NCI-H1417 treated with DMSO at 0.1 percent for 48 hours (cell line): ENCODE data around the gene PLD1.
"Not testable (repeated sequence)": the region's sequence is repeated elsewhere in the genome, so short reads cannot be mapped to it uniquely, and the experiment has no call there.

ENCODE experiments used
- DNase-seq: peaks from one replicate; lab custom pipeline; 2025; lab: John Stamatoyannopoulos, UW

Gene PLD1

DNA sequence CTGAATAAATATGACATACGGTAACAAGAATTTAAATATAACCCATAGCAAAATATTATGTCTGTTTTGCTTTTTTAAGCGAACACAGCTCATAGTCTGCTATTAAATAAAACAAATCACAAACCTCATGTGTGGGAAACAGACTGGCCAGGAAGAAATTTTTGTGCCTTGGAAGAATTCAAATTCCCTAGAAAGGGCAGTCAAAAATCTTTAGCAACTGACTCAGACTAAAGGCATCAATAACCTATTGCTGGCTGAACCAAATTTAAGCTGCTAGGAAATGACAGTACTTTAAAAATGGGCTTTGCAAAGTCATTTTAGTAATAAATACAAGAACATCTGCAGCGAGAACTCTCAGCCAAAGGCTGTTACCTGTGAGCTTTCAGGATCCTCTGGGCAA, 151.4 kb downstream of the PLD1 start:
- DNase-seq = no peak

DNA sequence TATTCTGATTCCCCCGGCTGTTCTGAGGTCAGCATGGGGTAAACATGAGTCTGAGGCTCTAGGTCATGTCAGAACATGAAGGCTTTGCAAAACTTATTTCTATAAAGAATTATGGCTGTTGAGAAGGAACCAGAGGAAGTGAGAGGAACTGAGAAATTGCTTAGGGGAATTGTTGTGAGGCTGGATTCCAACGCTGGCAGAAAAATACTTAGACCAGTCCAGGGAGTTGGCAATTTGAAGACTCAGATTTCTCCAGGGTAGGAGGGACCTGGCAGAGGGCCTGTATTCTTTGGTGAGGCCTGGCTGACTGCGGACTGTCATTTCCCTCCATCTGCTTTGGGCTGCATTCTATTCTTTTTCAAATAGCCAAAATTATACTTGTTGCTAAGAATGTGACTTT, 155.5 kb downstream of the PLD1 start:
- DNase-seq = no peak

DNA sequence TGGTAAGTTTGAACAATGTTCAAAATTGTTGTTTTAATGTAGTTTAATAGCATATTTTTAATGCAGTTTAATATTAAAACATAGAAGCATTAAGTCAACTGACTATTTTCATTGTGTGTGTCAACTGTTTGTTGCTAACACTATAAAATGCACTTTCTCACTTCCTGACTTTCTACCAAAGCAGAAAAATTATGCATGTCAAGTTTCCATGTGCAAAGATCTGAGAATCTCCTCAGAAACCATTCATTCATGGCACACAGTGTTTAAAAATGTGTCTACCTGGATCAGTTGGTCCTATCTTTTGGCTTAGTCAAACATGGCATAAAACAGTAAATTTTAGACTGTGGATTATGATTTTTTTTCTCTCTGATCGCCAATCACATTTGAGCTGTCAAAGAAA, 156.0 kb downstream of the PLD1 start:
- DNase-seq = no peak

DNA sequence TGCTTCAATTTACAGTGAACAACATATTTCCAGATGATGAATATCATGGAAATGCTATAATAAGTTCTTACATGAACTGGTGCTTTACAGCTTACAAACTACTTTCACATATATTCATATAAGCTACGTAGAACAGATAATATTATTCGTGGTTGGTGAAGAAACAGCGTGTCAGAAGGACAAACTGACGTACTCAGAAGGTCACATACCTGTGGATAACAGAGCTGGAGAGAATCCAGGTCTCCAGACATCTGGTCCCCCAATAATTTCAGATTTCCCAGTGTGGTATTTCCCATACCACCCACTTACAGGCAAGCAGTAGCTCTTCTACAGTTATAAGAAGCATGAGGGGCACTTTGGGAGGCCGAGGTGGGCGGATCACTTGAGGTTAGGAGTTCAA, 156.6 kb downstream of the PLD1 start:
- no peak for DNase-seq

DNA sequence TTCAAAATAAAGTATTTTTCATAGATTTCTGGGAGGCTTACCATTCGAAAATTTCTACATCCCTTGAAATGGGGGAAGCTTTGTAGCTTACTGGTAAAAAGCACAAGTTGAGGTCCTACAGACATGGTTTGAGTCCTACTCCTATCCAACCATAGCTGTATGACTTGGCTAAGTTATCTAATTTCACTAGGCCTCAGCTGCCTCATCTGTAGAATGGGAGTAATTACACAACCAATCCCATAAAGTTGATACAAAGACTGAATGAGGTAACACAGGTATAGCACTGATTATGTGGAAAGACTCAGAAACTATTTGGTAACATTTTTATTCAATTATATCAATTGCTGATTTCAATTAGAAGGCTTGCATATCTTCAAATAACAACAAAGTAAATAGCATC, 157.4 kb downstream of the PLD1 start:
- DNase-seq = no peak

DNA sequence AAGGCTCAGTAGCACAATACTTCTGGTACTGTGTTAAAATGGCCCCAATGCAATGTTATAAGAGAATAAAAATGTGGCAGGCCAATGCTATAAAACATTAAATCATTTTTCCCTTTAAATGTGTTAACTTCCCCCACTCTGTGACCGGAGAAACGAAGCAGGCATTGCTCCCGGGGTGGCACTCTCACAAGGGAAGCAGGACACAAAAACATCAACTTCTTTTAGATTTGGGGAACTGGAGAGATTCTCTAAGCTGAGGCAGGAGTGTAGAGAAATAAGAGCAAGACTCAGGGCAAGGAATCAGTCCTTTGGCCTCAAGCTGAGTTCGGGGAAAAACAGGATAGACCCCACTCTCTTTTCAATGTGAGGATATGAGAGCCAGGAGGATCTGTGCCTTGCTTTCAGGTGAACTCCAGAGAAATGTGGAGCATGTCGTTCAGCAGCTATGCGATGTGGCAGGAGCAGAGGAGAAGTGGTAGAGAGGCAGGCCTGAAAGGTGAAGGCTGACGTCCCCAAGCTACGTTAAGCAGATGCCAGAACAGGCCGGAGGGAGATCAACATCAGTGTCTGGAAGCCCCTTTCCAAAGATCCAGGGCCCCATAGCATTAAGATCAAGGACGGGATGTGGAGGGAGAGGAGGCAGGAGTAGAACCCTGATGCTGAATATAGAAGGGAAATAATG, 160.2 kb downstream of the PLD1 start:
- no peak for DNase-seq

DNA sequence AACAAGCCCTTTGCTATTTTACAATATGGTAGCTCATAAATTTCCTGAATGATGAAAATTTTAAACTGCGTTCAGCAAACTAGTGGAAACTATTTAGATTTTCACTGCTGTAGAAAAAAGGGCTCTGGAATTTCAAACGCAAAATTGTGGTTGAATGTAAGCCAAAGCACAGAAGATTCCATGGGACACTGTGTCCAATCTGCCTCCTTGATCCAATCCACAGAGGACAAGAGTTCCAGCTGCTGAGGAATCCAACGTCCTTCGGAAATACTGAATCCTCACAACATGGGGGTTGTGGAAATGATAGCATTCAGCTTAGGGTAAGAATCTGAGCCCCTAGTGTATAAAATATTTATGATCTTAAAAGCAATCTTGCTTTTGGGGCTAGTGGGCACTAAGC, 161.0 kb downstream of the PLD1 start:
- no peak for DNase-seq

DNA sequence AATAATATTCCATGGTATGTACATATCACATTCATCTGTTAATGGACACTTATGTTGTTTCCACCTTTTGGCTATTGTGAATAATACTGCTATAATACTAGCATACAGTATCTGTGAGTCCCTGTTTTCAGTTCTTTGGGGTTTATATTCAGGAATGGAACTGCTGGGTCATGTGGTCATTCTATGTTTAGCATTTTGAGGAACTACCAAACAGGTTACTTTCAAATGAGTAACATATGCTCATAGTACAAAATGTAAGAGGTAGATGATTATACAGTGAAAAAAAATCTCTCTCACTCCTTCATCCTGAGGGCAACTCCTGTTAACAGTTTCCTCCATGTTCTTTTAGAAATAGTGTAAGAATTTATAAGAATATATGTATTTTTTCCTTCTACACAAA, 162.2 kb downstream of the PLD1 start:
- no peak for DNase-seq

DNA sequence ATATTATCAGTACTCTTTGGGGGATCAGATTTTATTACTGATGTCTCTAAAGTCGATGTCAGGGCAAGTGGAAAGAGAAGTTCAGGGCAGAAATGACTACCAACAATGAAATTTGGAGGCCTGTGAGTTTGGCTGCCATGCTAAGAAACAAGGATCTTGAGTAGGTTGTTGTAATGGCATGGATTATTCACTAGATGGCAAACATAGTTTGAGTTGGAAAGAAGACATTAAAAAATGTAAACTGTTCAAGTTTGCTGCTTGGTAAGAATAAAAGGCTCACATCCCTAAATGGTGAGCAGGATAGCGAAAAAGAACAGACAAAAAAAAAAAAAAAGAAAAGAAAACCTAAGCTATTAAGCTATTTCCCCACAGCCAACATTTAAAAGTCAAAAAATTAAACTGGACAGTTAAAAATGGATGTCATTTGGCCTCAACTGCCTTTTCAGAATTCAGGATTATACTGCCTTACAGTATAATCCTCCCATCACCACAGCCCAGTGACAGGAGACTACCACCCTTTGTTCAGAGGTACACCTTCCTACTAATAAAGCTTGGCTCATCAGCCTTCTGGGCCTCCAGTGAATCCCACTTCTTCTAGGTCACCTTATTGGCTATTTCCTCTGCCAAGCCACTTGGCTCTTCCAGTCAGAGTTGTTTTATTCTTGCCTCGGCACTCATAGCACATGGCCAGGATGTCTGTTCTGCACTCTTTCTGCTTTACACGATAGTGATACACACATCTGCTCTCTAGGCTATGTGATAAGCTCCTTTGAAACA, 163.7 kb downstream of the PLD1 start:
- no peak for DNase-seq

DNA sequence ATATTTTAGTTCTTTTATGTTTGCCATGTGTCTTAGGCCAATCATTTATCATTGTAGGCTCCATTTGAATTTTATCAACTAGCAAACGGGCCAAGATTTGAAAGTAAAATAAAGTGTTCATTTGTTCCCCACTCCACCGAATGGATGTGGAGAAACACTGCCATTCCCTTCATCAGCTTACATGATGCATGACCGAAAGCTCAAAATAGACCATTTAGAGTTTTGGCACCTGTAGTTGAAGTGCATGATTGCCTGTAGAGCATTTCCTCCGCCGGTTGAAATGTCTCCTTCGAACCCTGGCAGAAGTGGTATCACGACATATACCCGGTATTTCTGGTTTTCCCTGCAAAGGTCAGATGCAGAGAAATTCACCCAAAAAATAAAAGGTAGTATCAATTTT, 165.6 kb downstream of the PLD1 start:
- DNase-seq = no peak

DNA sequence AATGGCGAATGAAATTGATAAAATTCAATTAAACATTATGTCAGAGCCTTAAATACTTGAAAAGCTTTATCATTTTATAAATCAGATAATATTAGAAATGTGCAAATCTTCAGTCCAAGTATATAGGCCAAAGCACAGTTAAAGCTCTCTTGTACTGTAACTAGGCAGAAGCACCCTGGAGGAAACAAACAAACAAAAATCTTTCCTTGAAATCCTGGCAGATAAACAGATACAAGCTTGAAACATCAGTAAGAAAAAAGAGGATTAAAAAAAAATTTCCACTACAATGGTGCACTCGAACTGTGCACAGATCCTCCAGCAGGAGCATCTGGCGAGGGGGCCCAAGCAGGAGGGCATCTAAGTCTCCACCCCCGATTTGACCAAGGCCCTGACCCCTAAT, 166.6 kb downstream of the PLD1 start:
- no peak for DNase-seq

DNA sequence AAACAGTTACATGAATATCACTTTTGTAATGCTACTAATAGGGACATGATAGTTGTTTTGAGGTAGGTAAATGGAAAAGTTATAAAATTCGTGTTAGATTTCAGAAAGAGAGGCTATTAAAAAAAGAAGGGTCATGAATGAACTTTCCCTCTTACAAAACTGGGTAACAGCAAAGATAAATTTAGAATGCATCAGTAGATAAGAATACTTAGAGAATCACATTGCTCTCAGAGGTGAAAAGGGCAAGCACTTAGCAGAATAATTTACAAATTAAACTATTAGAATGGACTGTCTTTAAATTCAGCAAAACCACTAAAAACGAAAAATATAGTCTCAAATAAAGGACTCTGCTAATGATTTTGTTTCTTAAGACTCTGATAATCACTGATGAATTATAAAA, 167.2 kb downstream of the PLD1 start:
- no peak for DNase-seq

DNA sequence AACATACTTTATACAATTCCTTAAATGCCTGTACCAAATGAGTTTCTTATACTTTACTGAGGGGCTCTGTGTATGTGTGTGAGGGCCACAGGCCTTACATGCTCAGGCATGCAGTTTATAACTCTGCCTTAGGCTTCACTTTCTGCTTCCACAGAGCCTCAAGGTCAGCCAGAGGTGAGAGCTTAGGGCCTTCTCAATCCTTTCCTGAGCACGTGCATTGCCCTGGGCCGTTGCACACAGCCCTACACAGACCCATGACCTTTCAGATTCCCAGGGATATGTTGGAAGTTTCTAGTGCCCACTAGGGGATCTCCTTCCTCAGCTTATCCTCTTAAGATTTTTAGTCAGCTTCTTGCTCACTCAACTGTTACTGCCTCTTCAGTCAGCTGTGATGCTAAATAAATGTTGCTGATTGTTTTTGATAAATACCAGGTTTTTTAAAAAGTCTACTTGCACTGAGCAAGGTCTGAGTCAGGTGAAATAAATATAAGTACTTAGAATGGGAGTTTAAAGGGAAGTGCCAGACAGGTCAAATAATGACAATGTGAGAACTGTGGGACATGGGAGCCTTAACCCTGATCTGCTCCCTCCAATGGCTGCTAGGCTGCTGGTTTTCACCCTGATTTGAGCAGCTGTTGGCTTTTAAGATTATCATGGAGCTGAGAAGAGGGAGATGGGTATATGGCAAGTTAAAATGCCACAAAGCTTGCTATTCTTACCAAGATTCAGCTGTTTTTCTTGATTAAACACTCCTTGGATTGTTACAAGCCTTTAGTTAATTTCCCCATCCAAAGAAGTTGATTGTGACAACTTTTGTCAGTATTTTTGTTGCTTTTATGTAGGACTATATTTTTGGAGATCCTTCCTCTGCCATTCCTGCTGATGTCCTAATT, 169.5 kb downstream of the PLD1 start:
- no peak for DNase-seq

DNA sequence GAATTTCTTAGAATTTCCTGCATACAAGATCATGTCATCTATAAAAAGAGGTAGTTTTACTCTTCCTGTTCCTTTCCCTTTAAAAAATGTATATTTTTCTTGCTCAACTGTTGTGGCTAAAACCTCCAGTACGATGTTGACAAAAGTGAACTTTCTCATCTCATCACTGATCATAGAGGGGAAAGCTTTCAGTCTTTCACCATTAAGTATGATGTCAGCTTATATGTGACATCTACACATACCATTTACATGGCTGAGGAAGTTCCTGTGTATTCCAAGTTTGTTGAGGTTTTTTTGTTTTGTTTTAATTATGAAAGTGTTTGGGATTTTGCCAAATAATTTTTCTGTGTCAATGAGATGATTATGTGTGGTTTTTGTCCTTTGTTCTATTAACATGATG, 173.6 kb downstream of the PLD1 start:
- DNase-seq = no peak

DNA sequence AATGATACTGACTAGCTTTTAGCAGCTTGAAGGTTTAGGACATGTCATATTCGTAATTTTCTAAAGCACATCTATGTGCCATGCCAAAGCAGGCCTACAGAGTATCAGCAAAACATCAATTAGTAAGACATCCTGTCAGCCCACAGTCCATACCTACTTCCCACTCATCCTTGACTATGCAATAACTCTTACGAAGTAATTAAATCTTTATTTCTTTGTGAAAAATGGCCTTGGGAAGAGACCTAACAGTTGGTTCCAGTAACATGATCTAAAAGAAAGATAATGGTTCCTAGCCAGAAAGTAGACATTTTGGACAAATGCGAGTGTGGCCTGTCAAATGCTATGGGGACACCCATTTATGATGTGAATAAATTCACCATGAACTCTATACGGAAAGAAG, 177.5 kb downstream of the PLD1 start:
- DNase-seq = no peak

DNA sequence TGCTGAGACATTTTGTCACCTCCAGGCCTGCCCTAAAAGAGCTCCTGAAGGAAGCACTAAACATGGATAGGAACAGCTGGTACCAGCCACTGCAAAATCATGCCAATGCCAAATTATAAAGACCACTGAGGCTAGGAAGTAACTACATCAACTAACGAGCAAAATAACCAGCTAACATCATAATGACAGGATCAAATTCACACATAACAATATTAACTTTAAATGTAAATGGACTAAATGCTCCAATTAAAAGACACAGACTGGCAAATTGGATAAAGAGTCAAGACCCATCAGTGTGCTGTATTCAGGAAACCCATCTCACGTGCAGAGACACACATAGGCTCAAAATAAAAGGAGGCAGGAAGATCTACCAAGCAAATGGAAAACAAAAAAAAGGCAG, 183.5 kb downstream of the PLD1 start:
- DNase-seq = not testable (repeated sequence)

DNA sequence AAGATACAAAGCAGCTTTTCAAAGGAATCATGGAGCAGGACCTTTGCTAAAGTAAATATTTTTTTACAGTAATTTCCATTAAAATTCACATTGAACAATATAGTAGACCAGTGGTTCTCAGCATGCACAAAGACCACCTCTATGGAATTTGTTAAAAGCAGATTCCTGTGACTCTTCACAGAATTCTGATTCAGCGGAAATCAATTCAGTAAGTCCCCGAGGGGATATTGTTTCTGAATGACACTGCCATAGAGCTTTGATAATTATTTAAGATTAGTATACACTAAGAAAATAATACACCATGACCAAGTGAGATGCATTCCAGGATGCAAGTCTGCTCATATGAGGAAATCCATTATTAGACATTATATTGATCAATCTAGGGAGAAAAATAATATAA, 188.2 kb downstream of the PLD1 start:
- no peak for DNase-seq

DNA sequence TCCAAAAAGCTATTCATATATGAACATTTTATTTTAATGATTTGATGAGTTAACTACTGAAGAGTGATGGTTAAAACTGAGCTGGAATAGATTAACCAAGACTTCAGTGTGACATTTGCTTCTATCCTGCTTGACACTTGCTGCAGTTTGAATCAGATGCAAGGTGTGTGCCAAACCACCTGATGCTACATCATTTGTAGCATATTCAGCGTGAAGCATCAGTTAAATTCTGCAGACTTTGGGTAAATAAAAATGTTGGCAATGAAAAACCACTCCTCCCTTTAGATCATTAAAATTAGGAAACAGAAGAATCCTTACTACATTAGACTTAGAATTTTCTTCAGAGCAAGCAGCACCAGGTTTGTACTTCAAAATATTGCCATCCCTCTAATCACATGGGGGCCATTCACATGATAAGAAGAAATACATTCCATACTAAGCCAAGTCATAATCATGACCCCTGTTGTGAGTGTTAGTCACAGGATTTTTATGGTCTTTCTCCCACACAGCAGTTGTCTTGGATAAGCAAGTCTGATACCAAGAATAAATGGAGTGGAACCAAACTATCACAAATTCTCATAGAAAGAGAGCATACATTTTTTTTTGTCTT, 189.4 kb downstream of the PLD1 start:
- no peak for DNase-seq

DNA sequence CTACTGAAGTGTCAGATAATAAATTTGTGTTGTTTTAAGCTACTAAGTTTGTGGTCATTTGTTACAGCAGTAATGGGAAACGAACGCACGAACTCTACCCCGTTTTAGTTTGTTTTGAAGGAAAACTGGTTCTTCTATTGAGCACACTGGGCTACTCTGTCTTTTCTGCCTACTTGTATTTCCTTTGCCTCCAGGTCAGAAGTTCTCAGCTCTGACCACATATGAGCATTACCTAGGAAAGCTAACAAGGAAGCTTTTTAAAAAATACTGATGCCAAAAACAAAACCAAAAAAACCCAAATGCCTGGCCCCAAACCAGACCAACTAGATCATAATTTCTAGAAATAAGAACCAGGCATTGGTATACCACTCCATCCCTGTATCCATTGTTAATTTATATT, 193.5 kb downstream of the PLD1 start:
- no peak for DNase-seq

DNA sequence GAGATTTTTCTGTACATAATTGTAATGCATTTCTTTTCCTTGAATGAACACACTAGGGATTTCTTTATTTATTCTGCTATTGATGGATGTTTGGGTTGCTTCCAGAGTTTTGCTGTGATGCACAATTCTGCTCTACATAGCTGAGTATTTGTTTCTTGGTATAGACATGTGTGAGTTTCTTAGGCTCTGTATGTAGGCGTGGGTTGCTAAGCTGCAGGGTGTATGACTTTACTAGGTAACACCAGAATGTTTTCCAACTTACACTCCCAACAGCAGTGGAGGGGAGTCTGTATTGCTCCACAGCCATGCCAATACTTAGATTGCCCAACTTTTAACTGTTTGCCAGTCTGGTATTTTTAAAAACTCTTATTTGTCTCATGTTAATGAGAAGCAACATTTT, 194.6 kb downstream of the PLD1 start:
- DNase-seq = no peak

DNA sequence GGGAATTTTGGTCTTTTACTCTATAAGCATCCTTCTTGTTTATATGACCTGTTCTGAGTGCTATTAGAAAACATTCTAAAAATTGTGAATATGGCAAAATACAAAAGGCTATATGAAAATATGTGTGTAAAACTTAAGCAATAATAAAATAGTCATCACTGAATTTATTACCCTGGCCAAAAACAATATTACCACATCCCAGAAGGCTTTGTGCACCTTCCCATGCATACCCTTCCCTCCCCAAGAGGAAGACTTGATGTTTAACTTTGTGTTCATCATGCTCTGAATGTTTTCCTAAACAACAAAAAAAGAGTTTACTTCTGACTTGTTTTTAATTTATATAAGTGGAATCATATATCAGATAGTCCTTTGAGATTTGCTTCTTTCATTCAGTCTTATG, 195.0 kb downstream of the PLD1 start:
- no peak for DNase-seq

DNA sequence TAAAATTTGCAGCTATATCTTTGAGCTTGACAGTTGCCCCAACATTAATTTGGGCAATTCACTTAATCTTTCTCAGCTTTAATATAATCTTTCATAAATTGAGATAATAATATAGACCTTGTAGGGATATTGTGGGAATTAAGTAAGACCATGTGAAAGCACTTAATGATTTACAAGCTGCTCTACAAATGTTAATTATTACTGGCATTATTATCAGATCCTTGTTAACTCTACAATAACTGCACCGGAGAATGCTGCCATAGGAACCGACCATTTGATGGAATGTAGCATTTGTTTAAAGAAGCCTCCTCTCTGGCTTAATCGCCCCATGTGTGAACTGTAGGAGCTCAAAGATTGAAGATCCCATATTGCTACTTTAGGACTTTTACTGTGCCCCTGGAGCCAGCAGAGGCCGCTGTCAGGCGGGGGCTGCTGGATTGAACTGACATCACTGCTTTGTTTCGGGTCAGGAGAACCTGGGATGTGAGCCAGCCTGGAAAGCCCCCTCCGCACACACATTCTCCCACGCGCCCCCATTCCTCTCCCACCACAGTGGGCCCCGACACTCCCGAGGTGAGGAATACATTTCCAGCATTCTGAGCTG, 195.9 kb downstream of the PLD1 start:
- no peak for DNase-seq
